GM12878 (cell line): ENCODE data around the gene RAD51AP1. TPM values are rescaled to one million over a fixed set of nuclear protein-coding genes. Genes with fewer than 3 reads are reported as not detected.

ENCODE experiments used
- ATAC-seq: fragments of 200-7000 bp; cut with Tn5 transposase; 3 replicates; pipeline ENCODE4 v1.9.1; 2020; ENCODE audit warnings: mild to moderate bottlenecking, moderate library complexity
- BruUV-seq: library from RNA; stranded (reverse); fragments of 400-500 nt; replicated peaks from 2 replicates; lab custom pipeline; 2021; lab: Mats Ljungman, UMichigan
- CTCF ChIA-PET: fragments of 300-600 bp; sonication (Branson Sonifier 250); formaldehyde crosslinking; extraction: SDS; loops from one replicate; lab custom pipeline; 2021; ENCODE audit warnings: inconsistent platforms; lab: Yijun Ruan, JAX
- POLR2A ChIA-PET: fragments of 350-600 bp; formaldehyde crosslinking; extraction: SDS; loops from one replicate; lab custom pipeline; 2021; ENCODE audit warnings: inconsistent platforms; lab: Charles Lee
- RAD21 ChIA-PET: fragments of 300-600 bp; sonication (Branson Sonifier 250); formaldehyde crosslinking; loops from one replicate; lab custom pipeline; 2023; ENCODE audit warnings: antibody characterized with exemption; ENCODE audit not compliant: unreplicated experiment; lab: Charles Lee
- SMC1A ChIA-PET: fragments of 300-600 bp; sonication (Branson Sonifier 250); formaldehyde crosslinking; loops from one replicate; lab custom pipeline; 2023; ENCODE audit not compliant: unreplicated experiment, uncharacterized antibody; lab: Charles Lee
- DNase-seq: peaks from one replicate; pipeline ENCODE4 v3.0.0-alpha.2; 2011; ENCODE audit warnings: low read depth, low spot score
- FAIRE-seq: peaks from 3 replicates; lab custom pipeline; 2011; peaks lifted over from hg19 to GRCh38; lab: Jason Lieb, UNC
- H2AFZ ChIP-seq: 2 replicates; pipeline ENCODE4 v1.6.0; 2011; ENCODE audit warnings: low read depth, low read length, control low read depth; ENCODE audit not compliant: control insufficient read depth
- H3K27ac ChIP-seq: 2 replicates; pipeline ENCODE4 v1.5.1; 2011; ENCODE audit warnings: control low read depth; ENCODE audit not compliant: control insufficient read depth, insufficient read depth
- H3K27me3 ChIP-seq, 2 experiments: replicated peaks in 1 of 2; 2 replicates each; pipeline versions ENCODE4 v1.6.0 to v1.6.1; 2011; ENCODE audit warnings: low read length in 1 of 2; ENCODE audit not compliant: control insufficient read depth in 2 of 2, insufficient read depth in 2 of 2
- H3K36me3 ChIP-seq, 2 experiments: 2 replicates each; pipeline ENCODE4 v1.5.1; 2011; ENCODE audit warnings: low read length in 1 of 2; ENCODE audit not compliant: control insufficient read depth in 2 of 2, insufficient read depth in 2 of 2
- H3K4me1 ChIP-seq: 2 replicates; pipeline ENCODE4 v1.6.1; 2011; ENCODE audit warnings: mild to moderate bottlenecking, low read length, moderate library complexity, mixed read lengths; ENCODE audit not compliant: control insufficient read depth, insufficient read depth
- H3K4me2 ChIP-seq: 2 replicates; pipeline ENCODE4 v1.6.0; 2011; ENCODE audit warnings: control low read depth; ENCODE audit not compliant: control insufficient read depth, insufficient read depth
- H3K4me3 ChIP-seq: fragments of 200-600 bp; sonication (generic); 2 replicates; pipeline ENCODE4 v1.5.1; 2016
- H3K79me2 ChIP-seq: 2 replicates; pipeline ENCODE4 v1.6.0; 2011; ENCODE audit warnings: low read length; ENCODE audit not compliant: control insufficient read depth, insufficient read depth
- H3K9ac ChIP-seq: 2 replicates; pipeline ENCODE4 v1.8.0; 2011; ENCODE audit warnings: low read length, control low read depth, mixed read lengths; ENCODE audit not compliant: control insufficient read depth, insufficient read depth
- H3K9me3 ChIP-seq: replicated peaks from 3 replicates; pipeline ENCODE4 v1.5.1; 2011; ENCODE audit warnings: mild to moderate bottlenecking, low read length; ENCODE audit not compliant: control insufficient read depth, insufficient read depth
- H4K20me1 ChIP-seq: 2 replicates; pipeline ENCODE4 v1.6.0; 2011; ENCODE audit not compliant: control insufficient read depth, insufficient read depth
- CHD2 ChIP-seq: IDR thresholded peaks from 2 replicates; pipeline ENCODE4 v1.6.1; 2011; ENCODE audit warnings: low read depth, low read length, improper control_type of control experiment, borderline replicate concordance
- IKZF2 ChIP-seq, 2 experiments: fragments of 450-650 bp; IDR thresholded peaks; 2 replicates each; pipeline ENCODE4 v1.6.1; 2017; ENCODE audit warnings: mild to moderate bottlenecking in 2 of 2, moderate library complexity in 2 of 2
- MAX ChIP-seq: IDR thresholded peaks from 2 replicates; pipeline ENCODE4 v1.6.1; 2012; ENCODE audit warnings: low read depth, low read length, improper control_type of control experiment
- RAD21 ChIP-seq: IDR thresholded peaks from 2 replicates; pipeline ENCODE4 v1.6.1; 2011; ENCODE audit warnings: mild to moderate bottlenecking, low read depth, low read length, moderate library complexity; ENCODE audit not compliant: insufficient read depth
- REST ChIP-seq: IDR thresholded peaks from 2 replicates; pipeline ENCODE4 v1.6.1; 2012; ENCODE audit warnings: mild to moderate bottlenecking, low read depth, low read length
- SPI1 ChIP-seq: IDR thresholded peaks from 2 replicates; pipeline ENCODE4 v1.6.1; 2011; ENCODE audit warnings: low read depth, mild to moderate bottlenecking, low read length, moderate library complexity, borderline replicate concordance; ENCODE audit not compliant: insufficient read depth
- SRF ChIP-seq, 2 experiments: IDR thresholded peaks; 2 replicates each; pipeline ENCODE4 v1.6.1; 2011; ENCODE audit warnings: low read depth in 2 of 2, low read length in 2 of 2, mild to moderate bottlenecking in 1 of 2, moderate library complexity in 1 of 2
- TAF1 ChIP-seq: IDR thresholded peaks from 2 replicates; pipeline ENCODE4 v1.6.1; 2011; ENCODE audit warnings: mild to moderate bottlenecking, low read depth, low read length, borderline replicate concordance
- WGBS: methylation state at CpG from one replicate; pipeline ENCODE4 v1.1.6; 2016; ENCODE audit warnings: low lambda C conversion rate; ENCODE audit not compliant: insufficient replicate concordance, insufficient coverage; ENCODE audit errors: missing lambda C conversion rate; 5-methylcytosine and 5-hydroxymethylcytosine counted together
- in situ Hi-C: fragments of 300-500 bp; cut with MboI; formaldehyde crosslinking; loops from 9 replicates; pipeline ENCODE4 v1.14.3; 2018; ENCODE audit warnings: mixed read lengths
- intact Hi-C: fragments of 100-400 bp; cut with micrococcal nuclease; formaldehyde crosslinking; loops from one replicate; pipeline ENCODE4 v1.14.2; 2022; ENCODE audit not compliant: unreplicated experiment
- polyA plus RNA-seq, 11 experiments: library from polyadenylated mRNA; depleted of rRNA in 4 of 11; unstranded in 6 of 11; stranded (reverse) in 5 of 11; fragments of >200 nt; fragmentation: Nextera tagmentation in 4 of 11; fragmentation: Illumina TruSeq in 1 of 11; extraction: Ambion mirVana in 4 of 11; extraction: Trizol in 1 of 11; gene quantifications; 1 replicate in 1 of 11; 2 replicates in 10 of 11; pipeline versions ENCODE4 v1.2.1 to v1.2.3, GENCODE V29; 2011 to 2016; ENCODE audit warnings: inconsistent platforms in 2 of 11, missing spikeins in 2 of 11, low read depth in 1 of 11
- total RNA-seq, 4 experiments: library from RNA; depleted of rRNA in 3 of 4; stranded (reverse); fragments of >200 nt in 3 of 4; fragmentation: Illumina TruSeq in 1 of 4; extraction: Trizol in 1 of 4; gene quantifications; 2 replicates each; pipeline versions ENCODE4 v1.2.1 to v1.2.3, GENCODE V29; 2013 to 2021

RAD51AP1 gene
- total and polyA plus RNA-seq, 10 of the 15 experiments (the other 5 are each of a cell fraction or from before 2014, with no cell fraction given) = 22.3 to 86.0 (median 50.9) TPM

GRCh38 chr12:4540638-4541037 is 1.9 kb downstream of the RAD51AP1 start:
- ChIA-PET SMC1A (interaction anchor here (0.6 to 1.8 kb wide), 7 partner anchors 9 to 218 kb away, joined by 3 to 10 read pairs (median 3); no protein-coding TSS in a partner anchor), CTCF (interaction anchor here (0.6 to 1.2 kb wide), 5 partner anchors 13 to 260 kb away, joined by 3 to 5 read pairs (median 3); partner anchors contain the start of gene DYRK4), RAD21 (interaction anchor here (1.0 kb wide), 1 partner anchor 24 kb away, joined by 4 read pairs; no protein-coding TSS in a partner anchor)
- peaks cover 47% of the 10 kb centered on the region for H3K79me2 ChIP-seq
- FAIRE-seq = no peak
- no peaks in the 10 kb centered on the region for H4K20me1 ChIP-seq
- peak overlapping the region; percentile 47; the same call in 1 of the 2 replicates for H3K4me2 ChIP-seq
- no peaks in the 10 kb centered on the region for H3K27me3 ChIP-seq
- in situ Hi-C loops = no loop called here
- no peaks in the 10 kb centered on the region for H3K9me3 ChIP-seq
- DNase-seq = no peak
- intact Hi-C loops = no loop called here
- no TSS peak for BruUV-seq
- no peak; the same call in 2 of the 3 replicates for ATAC-seq
- H3K9ac ChIP-seq = 0 out of 2 replicates have a peak overlapping the region, but pooled peaks have one; percentile 8
- TF ChIP-seq TAF1 (no peak), SPI1 (peak; percentile 15; the same call in 1 of the 2 replicates)
- TF ChIP-seq, all 136 proteins: peak for 1
- Histone ChIP-seq H3K4me3 (no peak overlapping the region), H3K4me1 (peaks cover 7% of the 10 kb centered on the region), H3K27ac (no peak overlapping the region; the same call in 1 of the 2 replicates), H2AFZ (peak overlapping the region; percentile 18), H3K36me3 (0 out of 4 replicates have a peak, but pooled peaks cover 0 to 1% of the 10 kb centered on the region in 2 experiments)
- POLR2A ChIA-PET = interaction anchor here (1.6 kb wide), 1 partner anchor 219 kb away, joined by 3 read pairs; no protein-coding TSS in a partner anchor
- 2% methylated on average over 2 of the region's 2 CpGs for WGBS

- DNase-seq (no peak), FAIRE-seq (no peak), ATAC-seq (peak; percentile 61)
- H2AFZ ChIP-seq = no peak overlapping the region
- no peak overlapping the region for H3K4me3 ChIP-seq
- CTCF ChIA-PET = interaction anchor here (1.4 kb wide), 1 partner anchor 58 kb away, joined by 4 read pairs; no protein-coding TSS in a partner anchor
- H3K36me3 ChIP-seq = peaks cover 0 to 6% of the 10 kb centered on the region in 2 experiments; a peak in 2 of 4 replicates
- peaks cover 13% of the 10 kb centered on the region for H3K79me2 ChIP-seq
- H3K4me1 ChIP-seq = no peaks in the 10 kb centered on the region; the same call in 1 of the 2 replicates
- POLR2A ChIA-PET = no interaction called here
- BruUV-seq = no TSS peak
- no peak overlapping the region for H3K27ac ChIP-seq
- intact Hi-C loops = no loop called here
- H3K9ac ChIP-seq = no peak overlapping the region
- SMC1A ChIA-PET = interaction anchor here (0.8 to 1.7 kb wide), 4 partner anchors 14 to 61 kb away, joined by 3 to 4 read pairs (median 4); no protein-coding TSS in a partner anchor
- TF ChIP-seq MAX (no peak), SRF (IDR thresholded peaks at IDR 0.05; ENCODE audit: low read depth in 2 of 2, low read length in 2 of 2) (no peak), SPI1 (peak; percentile 11; the same call in 1 of the 2 replicates), IKZF2 (IDR thresholded peaks at IDR 0.05) (no peak), CHD2 (no peak), RAD21 (no peak), REST (no peak)
- 0% methylated on average over 1 of the region's 1 CpG for WGBS
- no peaks in the 10 kb centered on the region for H4K20me1 ChIP-seq
- RAD21 ChIA-PET = interaction anchor here (0.7 to 1.2 kb wide), 2 partner anchors 10 to 19 kb away, joined by 3 read pairs; no protein-coding TSS in a partner anchor
- H3K4me2 ChIP-seq = no peak overlapping the region
- H3K9me3 ChIP-seq = no peaks in the 10 kb centered on the region
- in situ Hi-C loops = no loop called here
- H3K27me3 ChIP-seq = no peaks in the 10 kb centered on the region
Observed at GRCh38 chr12:4545195-4545594, 6.5 kb downstream of the RAD51AP1 start.
